Lower leg skin (tissue), 3 donors: ENCODE measurements around the gene AKR7A2.

Source experiments
- POLR2A ChIP-seq, 2 donors: fragments of 450-650 bp; IDR thresholded peaks; one replicate each; pipeline ENCODE4 v1.6.1; 2016 to 2017; ENCODE audit warnings: antibody characterized with exemption in 2 of 2, mild to moderate bottlenecking in 1 of 2, moderate library complexity in 1 of 2
- TF ChIP-seq, protein P1 (sequence below), 3 donors: fragments of 450-650 bp; IDR thresholded peaks; one replicate each; pipeline ENCODE4 v1.5.1; 2016; ENCODE audit warnings: antibody characterized with exemption in 3 of 3, mild to moderate bottlenecking in 3 of 3, moderate library complexity in 2 of 3

DNA sequence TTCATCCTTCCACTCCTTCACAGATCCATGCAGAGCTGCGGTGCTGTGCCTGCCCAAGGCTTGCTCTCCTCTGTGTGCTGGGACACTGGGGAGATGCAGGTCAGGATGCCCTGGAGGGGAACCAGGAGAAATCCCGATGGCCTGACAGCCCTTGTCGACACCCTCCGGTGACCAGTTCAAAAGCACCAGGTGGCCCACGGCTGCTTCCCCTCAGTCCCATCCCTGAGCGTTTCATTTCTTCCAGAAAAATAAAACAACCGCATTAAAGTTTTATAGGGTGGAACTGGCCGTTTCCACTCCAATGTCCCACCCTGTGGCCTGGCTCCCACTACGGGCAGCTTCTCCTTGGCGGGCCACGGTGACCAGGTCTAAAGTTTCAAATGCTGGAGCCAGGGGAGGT is 48.5 kb upstream of the AKR7A2 start:
- TF ChIP-seq, protein P1, sequence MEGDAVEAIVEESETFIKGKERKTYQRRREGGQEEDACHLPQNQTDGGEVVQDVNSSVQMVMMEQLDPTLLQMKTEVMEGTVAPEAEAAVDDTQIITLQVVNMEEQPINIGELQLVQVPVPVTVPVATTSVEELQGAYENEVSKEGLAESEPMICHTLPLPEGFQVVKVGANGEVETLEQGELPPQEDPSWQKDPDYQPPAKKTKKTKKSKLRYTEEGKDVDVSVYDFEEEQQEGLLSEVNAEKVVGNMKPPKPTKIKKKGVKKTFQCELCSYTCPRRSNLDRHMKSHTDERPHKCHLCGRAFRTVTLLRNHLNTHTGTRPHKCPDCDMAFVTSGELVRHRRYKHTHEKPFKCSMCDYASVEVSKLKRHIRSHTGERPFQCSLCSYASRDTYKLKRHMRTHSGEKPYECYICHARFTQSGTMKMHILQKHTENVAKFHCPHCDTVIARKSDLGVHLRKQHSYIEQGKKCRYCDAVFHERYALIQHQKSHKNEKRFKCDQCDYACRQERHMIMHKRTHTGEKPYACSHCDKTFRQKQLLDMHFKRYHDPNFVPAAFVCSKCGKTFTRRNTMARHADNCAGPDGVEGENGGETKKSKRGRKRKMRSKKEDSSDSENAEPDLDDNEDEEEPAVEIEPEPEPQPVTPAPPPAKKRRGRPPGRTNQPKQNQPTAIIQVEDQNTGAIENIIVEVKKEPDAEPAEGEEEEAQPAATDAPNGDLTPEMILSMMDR (IDR thresholded peaks at IDR 0.05): no peak
- TF ChIP-seq POLR2A (IDR thresholded peaks at IDR 0.05): no peak
